Osteocyte (in vitro differentiated cells): ENCODE results near the gene CAMK2N2. TPM values are rescaled to one million over a fixed set of nuclear protein-coding genes. Genes with fewer than 3 reads are reported as not detected.
"Not testable (repeated sequence)": the region's sequence is repeated elsewhere in the genome, so short reads cannot be mapped to it uniquely, and the experiment has no call there.

ENCODE experiments used
- DNase-seq: peaks from one replicate; pipeline ENCODE4 v3.0.0; 2021; ENCODE audit warnings: mixed read lengths; ENCODE audit not compliant: unreplicated experiment; ENCODE audit errors: extremely low spot score
- H3K27ac Mint-ChIP-seq: one replicate; pipeline ENCODE4 v1.8.0; 2021; ENCODE audit warnings: mild to moderate bottlenecking, mixed read lengths; ENCODE audit not compliant: unreplicated experiment
- H3K27me3 Mint-ChIP-seq: one replicate; pipeline ENCODE4 v1.8.0; 2021; ENCODE audit warnings: mixed read lengths; ENCODE audit not compliant: unreplicated experiment
- H3K36me3 Mint-ChIP-seq: one replicate; pipeline ENCODE4 v1.8.0; 2021; ENCODE audit warnings: mixed read lengths; ENCODE audit not compliant: unreplicated experiment
- H3K4me1 Mint-ChIP-seq: one replicate; pipeline ENCODE4 v1.8.0; 2021; ENCODE audit warnings: mixed read lengths; ENCODE audit not compliant: unreplicated experiment
- H3K4me3 Mint-ChIP-seq: one replicate; pipeline ENCODE4 v1.8.0; 2021; ENCODE audit warnings: mild to moderate bottlenecking, moderate library complexity, mixed read lengths; ENCODE audit not compliant: unreplicated experiment
- H3K9me3 Mint-ChIP-seq: one replicate; pipeline ENCODE4 v1.8.0; 2021; ENCODE audit warnings: mixed read lengths; ENCODE audit not compliant: unreplicated experiment
- CTCF ChIP-seq: fragments of 200-600 bp; sonication (generic); IDR thresholded peaks from 2 replicates; pipeline ENCODE4 v1.5.0; 2021; ENCODE audit warnings: antibody characterized with exemption, mild to moderate bottlenecking, moderate library complexity
- total RNA-seq: library from RNA; stranded (reverse); gene quantifications from 2 replicates; pipeline ENCODE4 v1.2.1, GENCODE V29; 2021

CAMK2N2 gene
- total RNA-seq, 1 donor from 2014 or later = 2.0 TPM

DNA sequence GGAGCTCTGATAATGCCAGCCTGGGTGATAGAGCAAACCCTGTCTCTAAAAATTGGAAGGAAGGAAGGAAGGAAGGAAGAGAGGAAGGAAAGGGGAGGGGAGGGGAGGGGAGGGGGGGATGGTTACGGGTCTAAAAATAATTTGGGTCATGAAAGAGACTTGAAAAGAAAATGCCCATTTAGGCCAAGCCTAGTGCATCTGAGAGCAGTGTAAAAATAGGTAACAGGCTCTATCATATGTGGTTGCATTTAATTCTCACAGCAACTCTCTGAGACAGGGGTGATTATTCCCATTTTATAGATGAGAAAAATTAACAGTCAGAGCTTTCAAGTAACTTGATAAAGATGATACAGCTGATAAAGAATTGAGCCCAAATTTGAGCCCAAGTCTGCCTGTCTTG, 10.9 kb upstream of the CAMK2N2 start:
- Mint-ChIP-seq H3K36me3 (no peaks in the 10 kb centered on the region), H3K4me3 (no peak overlapping the region), H3K27me3 (peaks cover 29% of the 10 kb centered on the region), H3K27ac (no peak overlapping the region), H3K9me3 (peaks cover 2% of the 10 kb centered on the region), H3K4me1 (no peaks in the 10 kb centered on the region)
- TF ChIP-seq CTCF = no peak
- no peak for DNase-seq

DNA sequence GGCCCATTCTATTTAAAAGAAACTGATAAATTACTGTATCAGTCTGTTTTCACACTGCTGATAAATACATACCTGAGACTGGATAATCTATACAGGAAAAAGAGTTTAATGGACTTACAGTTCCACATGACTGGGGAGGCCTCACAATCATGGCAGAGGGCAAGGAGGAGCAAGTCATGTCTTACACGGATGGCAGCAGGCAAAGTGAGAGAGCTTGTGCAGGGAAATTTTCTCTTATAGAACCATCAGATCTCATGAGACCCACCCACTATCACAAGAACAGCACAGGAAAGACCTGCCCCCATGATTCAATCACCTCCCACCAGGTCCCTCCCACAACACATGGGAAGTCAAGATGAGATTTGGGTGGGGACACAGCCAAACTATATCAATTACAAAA, 5.9 kb upstream of the CAMK2N2 start:
- not testable (repeated sequence) for H3K9me3 Mint-ChIP-seq, DNase-seq, H3K4me3 Mint-ChIP-seq, H3K36me3 Mint-ChIP-seq, H3K4me1 Mint-ChIP-seq, H3K27ac Mint-ChIP-seq
- H3K27me3 Mint-ChIP-seq = peaks cover 39% of the 10 kb centered on the region

DNA sequence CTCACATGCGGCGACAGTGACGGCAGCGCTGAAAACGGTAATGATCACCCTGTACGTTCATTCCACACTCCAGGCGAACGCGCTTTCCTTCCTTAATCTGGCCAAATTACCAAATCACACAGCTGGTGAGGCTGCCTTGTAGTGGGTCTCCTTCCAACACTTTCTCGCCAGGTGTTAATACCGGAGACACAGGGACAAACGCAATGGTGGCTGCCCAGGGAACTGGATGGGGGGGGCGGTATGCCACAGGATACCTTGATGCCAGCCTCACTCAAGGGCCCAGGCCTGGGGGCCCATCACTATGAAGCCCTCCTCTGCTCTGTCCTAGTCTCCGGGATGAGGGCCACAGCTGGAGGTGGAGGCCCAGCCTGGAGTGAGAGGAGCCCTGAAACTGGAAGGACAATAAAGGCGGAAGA, 1.4 kb upstream of the CAMK2N2 start:
- Mint-ChIP-seq H3K4me1 (peaks cover 20% of the 10 kb centered on the region), H3K27ac (no peak overlapping the region), H3K4me3 (peak overlapping the region; percentile 29), H3K9me3 (peaks cover 5% of the 10 kb centered on the region), H3K36me3 (peaks cover 7% of the 10 kb centered on the region), H3K27me3 (peaks cover 35% of the 10 kb centered on the region)
- TF ChIP-seq CTCF = no peak
- DNase-seq = no peak

DNA sequence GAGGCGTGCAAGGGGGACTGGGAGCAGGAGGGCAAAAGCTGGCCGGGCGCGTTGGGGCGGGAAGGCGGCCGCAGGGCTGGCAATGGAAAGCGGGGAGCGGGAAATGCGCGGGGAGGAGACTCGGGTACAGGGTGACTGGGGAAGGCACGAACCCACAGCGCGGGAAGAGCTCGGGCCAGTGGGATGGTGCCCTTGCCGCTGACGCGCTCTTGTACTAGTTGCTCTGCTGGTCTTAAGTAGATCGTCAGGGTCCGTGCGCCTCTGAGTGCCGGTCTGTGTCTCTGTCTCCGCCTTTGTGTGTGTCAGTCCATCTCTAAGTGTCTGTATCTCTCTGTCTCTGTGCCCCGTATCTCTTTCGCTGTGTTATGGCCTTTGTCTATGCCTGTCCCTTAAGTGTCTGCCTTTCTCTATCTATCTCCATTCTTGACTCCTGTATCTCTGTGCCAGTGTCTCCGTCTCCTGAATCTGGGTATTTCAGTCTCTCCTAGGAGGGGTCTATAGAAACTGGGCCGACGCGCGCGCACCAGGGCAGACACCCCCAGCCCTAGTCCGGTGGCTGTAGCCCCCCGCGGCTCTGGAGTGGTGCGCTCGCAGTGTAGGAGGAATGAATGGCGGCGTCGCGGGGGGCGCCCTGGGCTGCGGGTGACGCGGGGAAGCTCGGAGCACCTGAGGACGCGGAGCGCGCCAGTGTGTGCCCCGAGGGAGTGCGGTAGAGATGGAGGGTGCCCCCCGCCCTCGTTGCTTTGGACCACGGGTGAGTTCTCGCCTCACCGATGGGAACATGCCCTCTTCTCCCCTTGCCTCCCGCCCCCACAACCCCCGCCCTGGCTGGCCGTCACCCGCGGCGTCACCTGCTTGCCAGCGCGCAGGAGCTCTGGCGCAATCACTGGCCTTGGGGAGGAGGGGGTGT, 756 bp upstream of the CAMK2N2 start:
- H3K27me3 Mint-ChIP-seq = peaks cover 28% of the 10 kb centered on the region
- peaks cover 20% of the 10 kb centered on the region for H3K4me1 Mint-ChIP-seq
- TF ChIP-seq CTCF = no peak
- H3K27ac Mint-ChIP-seq = no peak overlapping the region
- H3K4me3 Mint-ChIP-seq = peak overlapping the region; percentile 83
- H3K9me3 Mint-ChIP-seq = peaks cover 1% of the 10 kb centered on the region
- DNase-seq = no peak
- peaks cover 10% of the 10 kb centered on the region for H3K36me3 Mint-ChIP-seq

GRCh38 chr3:184260724-184261269, 556 bp downstream of the CAMK2N2 start:
- no peak overlapping the region for H3K27ac Mint-ChIP-seq
- DNase-seq = no peak
- H3K36me3 Mint-ChIP-seq = peaks cover 10% of the 10 kb centered on the region
- peaks cover 20% of the 10 kb centered on the region for H3K4me1 Mint-ChIP-seq
- H3K9me3 Mint-ChIP-seq = no peaks in the 10 kb centered on the region
- H3K4me3 Mint-ChIP-seq = peak overlapping the region; percentile 77
- H3K27me3 Mint-ChIP-seq = peaks cover 27% of the 10 kb centered on the region
- TF ChIP-seq CTCF = no peak
